HEK293T (cell line): Measurements from ENCODE around the gene KCNJ4.

Experiments
- CTCF ChIA-PET: fragments of 350-600 bp; formaldehyde crosslinking; extraction: SDS; loops from one replicate; lab custom pipeline; 2021; ENCODE audit warnings: antibody characterized with exemption, inconsistent platforms; lab: Yijun Ruan, JAX
- POLR2A ChIA-PET: fragments of 350-600 bp; formaldehyde crosslinking; extraction: SDS; loops from one replicate; lab custom pipeline; 2020; ENCODE audit warnings: antibody characterized with exemption, inconsistent platforms; lab: Yijun Ruan, JAX
- DNase-seq: peaks from one replicate; pipeline ENCODE4 v3.0.0; 2012; ENCODE audit warnings: mixed read lengths; ENCODE audit errors: extremely low spot score
- ARNT ChIP-seq: fragments of 450-650 bp; IDR thresholded peaks from 2 replicates; pipeline ENCODE4 v1.6.1; 2017; ENCODE audit warnings: mild to moderate bottlenecking
- BHLHE40 ChIP-seq: fragments of 450-650 bp; IDR thresholded peaks from 2 replicates; pipeline ENCODE4 v1.6.1; 2016; ENCODE audit warnings: mild to moderate bottlenecking, moderate library complexity, borderline replicate concordance
- CTBP1 ChIP-seq: fragments of 450-650 bp; IDR thresholded peaks from 2 replicates; pipeline ENCODE4 v1.6.1; 2016; ENCODE audit warnings: borderline replicate concordance
- ELF4 ChIP-seq: fragments of 450-650 bp; IDR thresholded peaks from 2 replicates; pipeline ENCODE4 v1.6.1; 2017; ENCODE audit warnings: antibody characterized with exemption
- FOXA1 ChIP-seq: fragments of 450-650 bp; IDR thresholded peaks from 2 replicates; pipeline ENCODE4 v1.6.1; 2016; ENCODE audit warnings: mild to moderate bottlenecking
- FOXK2 ChIP-seq: fragments of 450-650 bp; IDR thresholded peaks from 2 replicates; pipeline ENCODE4 v1.6.1; 2016; ENCODE audit warnings: mild to moderate bottlenecking
- FOXM1 ChIP-seq: fragments of 450-650 bp; IDR thresholded peaks from 2 replicates; pipeline ENCODE4 v1.6.1; 2017; ENCODE audit warnings: mild to moderate bottlenecking, borderline replicate concordance
- HDGF ChIP-seq: fragments of 450-650 bp; IDR thresholded peaks from 2 replicates; pipeline ENCODE4 v1.6.1; 2017; ENCODE audit warnings: antibody characterized with exemption, borderline replicate concordance
- L3MBTL2 ChIP-seq: fragments of 450-650 bp; conservative IDR thresholded peaks from 2 replicates; pipeline ENCODE4 v1.6.1; 2016; ENCODE audit warnings: mild to moderate bottlenecking
- LEF1 ChIP-seq: fragments of 450-650 bp; IDR thresholded peaks from 2 replicates; pipeline ENCODE4 v1.6.1; 2017; ENCODE audit warnings: mild to moderate bottlenecking, borderline replicate concordance
- NFRKB ChIP-seq: fragments of 450-650 bp; IDR thresholded peaks from 2 replicates; pipeline ENCODE4 v1.6.1; 2016; ENCODE audit warnings: mild to moderate bottlenecking, moderate library complexity
- SP1 ChIP-seq: fragments of 450-650 bp; IDR thresholded peaks from 2 replicates; pipeline ENCODE4 v1.6.1; 2017
- SUZ12 ChIP-seq: fragments of 450-650 bp; IDR thresholded peaks from 2 replicates; pipeline ENCODE4 v1.6.1; 2016; ENCODE audit warnings: mild to moderate bottlenecking
- TARDBP ChIP-seq: fragments of 450-650 bp; IDR thresholded peaks from 2 replicates; pipeline ENCODE4 v1.6.1; 2016
- ZNF384 ChIP-seq: fragments of 450-650 bp; IDR thresholded peaks from 2 replicates; pipeline ENCODE4 v1.6.1; 2016
- TF ChIP-seq, protein P1 (sequence below): fragments of 450-650 bp; IDR thresholded peaks from 2 replicates; pipeline ENCODE4 v1.6.1; 2016

The KCNJ4 gene

DNA sequence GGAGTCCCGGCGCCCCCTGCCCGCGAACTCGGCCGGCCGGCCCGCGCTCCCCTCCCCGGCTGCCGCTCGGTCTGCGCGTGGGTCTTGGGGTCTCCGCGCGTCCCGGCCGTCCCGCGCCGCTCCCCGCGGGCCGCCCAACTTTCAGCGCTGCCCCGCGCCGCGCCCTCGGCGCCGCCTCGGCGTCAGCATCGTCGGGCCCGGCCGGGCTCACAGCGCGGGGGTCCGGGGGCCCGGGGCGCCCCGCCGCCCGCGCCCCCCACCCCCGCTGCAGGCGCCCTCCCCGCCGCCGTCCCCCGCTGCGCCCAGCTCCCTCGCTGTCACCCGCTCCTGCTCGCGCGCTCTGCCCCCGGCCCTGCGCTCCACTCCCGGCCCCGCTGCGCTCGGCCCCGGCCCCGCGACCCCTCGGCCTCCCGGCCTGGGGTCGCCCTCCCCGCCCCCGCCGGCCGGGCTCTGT is at the start of gene KCNJ4:
Gene KCNJ4, minus strand, starts transcription at position 124 of the 454 bp plus-strand sequence. CDS start 27,067 bp downstream, outside the sequence.
- ChIA-PET POLR2A (interaction anchor here (1.1 to 1.9 kb wide), 2 partner anchors 12 to 14 kb away, joined by 3 to 6 read pairs; no protein-coding TSS in a partner anchor), CTCF (no interaction called here)
- no peak for DNase-seq
- TF ChIP-seq FOXM1: no peak
- TF ChIP-seq SP1: no peak
- no peak for TF ChIP-seq ZNF384
- TF ChIP-seq, protein P1, sequence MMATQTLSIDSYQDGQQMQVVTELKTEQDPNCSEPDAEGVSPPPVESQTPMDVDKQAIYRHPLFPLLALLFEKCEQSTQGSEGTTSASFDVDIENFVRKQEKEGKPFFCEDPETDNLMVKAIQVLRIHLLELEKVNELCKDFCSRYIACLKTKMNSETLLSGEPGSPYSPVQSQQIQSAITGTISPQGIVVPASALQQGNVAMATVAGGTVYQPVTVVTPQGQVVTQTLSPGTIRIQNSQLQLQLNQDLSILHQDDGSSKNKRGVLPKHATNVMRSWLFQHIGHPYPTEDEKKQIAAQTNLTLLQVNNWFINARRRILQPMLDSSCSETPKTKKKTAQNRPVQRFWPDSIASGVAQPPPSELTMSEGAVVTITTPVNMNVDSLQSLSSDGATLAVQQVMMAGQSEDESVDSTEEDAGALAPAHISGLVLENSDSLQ: no peak
- no peak for TF ChIP-seq ELF4
- no peak for TF ChIP-seq HDGF
- TF ChIP-seq ARNT: no peak
- no peak for TF ChIP-seq FOXA1
- no peak for TF ChIP-seq LEF1
- TF ChIP-seq CTBP1: no peak
- no peak for TF ChIP-seq BHLHE40
- no peak for TF ChIP-seq TARDBP
- no peak for TF ChIP-seq SUZ12
- TF ChIP-seq L3MBTL2: no peak
- no peak for TF ChIP-seq NFRKB
- TF ChIP-seq FOXK2: no peak

DNA sequence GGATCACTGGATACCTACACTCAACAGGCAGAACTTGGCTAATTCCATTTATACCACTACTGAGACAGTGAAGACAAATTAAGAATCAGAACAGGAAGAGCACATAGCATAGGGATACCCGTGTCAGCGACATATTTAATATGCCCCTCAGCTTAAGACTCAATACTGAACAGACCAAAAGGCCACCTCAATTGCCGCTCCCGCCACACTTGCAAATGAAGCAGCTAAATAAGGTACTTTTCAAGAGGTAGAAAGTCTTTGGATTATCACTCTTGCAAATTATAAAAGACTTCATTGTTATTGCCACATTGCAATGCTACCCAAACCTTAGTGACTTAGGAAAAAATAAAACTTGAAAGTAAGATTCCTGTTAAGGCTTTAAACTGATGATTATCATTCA is 48.0 kb upstream of the KCNJ4 start:
- no peak for DNase-seq
- CTCF ChIA-PET: interaction anchor here (1.0 kb wide), 1 partner anchor 27 kb away, joined by 3 read pairs; no protein-coding TSS in a partner anchor
- TF ChIP-seq ARNT (no peak; the same call in 1 of the 2 replicates), NFRKB (no peak), HDGF (no peak), SP1 (no peak), L3MBTL2 (no peak), TARDBP (no peak), FOXM1 (no peak), CTBP1 (no peak), ZNF384 (no peak)
- TF ChIP-seq, protein P1: no peak
- POLR2A ChIA-PET: interaction anchor here (2.0 to 2.7 kb wide), 2 partner anchors 11 to 67 kb away, joined by 6 to 12 read pairs; partner anchors contain the start of gene DMC1

DNA sequence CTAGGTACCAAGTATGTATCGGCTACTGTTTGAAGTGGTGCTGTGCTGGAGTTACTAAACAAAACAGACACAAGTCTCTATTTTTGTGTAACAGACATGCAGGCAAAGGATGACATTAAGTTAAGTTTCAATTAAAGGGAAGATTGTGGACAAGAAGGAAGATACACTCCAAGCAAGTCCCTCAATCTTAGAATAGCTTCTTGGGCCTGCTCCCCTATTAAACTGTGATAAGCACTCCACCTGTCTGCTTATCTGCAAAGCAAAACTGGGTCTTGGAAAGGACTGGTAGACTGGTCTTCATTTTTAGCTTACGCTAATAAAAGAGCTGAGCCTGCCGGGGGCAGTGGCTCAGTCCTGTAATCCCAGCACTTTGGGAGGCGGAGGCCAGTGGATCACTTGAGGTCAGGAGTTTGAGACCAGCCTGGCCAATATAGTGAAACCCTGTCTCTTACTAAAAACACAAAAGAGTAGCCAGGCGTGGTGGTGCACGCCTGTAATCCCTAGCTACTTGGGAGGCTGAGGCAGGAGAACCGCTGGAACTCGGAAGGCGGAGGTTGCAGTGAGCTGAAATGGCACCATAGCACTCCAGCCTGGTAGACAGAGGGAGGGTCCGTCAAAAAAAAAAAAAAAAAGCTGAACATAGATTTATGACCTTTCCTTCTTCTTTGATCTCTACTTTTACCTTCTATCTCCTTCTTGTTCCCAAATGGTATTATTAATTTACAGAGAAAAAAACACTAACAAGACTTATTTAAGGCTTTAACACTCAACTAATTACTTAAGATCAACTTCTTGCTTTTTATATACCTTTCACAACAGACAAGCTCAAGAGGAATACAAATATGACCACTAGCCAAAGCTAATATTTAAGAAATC is 47.0 kb upstream of the KCNJ4 start:
- POLR2A ChIA-PET: interaction anchor here (0.9 to 2.7 kb wide), 6 partner anchors 10 to 68 kb away, joined by 3 to 12 read pairs (median 3); partner anchors contain the start of gene DMC1
- DNase-seq: no peak
- no peak for TF ChIP-seq L3MBTL2
- TF ChIP-seq, protein P1: peak; percentile 60
- TF ChIP-seq HDGF: no peak
- TF ChIP-seq LEF1: no peak
- no peak for TF ChIP-seq FOXA1
- TF ChIP-seq SP1: no peak
- no peak for TF ChIP-seq BHLHE40
- TF ChIP-seq ARNT: no peak
- no peak for TF ChIP-seq FOXK2
- CTCF ChIA-PET: interaction anchor here (0.7 to 1.4 kb wide), 3 partner anchors 11 to 70 kb away, joined by 3 to 4 read pairs (median 3); no protein-coding TSS in a partner anchor

DNA sequence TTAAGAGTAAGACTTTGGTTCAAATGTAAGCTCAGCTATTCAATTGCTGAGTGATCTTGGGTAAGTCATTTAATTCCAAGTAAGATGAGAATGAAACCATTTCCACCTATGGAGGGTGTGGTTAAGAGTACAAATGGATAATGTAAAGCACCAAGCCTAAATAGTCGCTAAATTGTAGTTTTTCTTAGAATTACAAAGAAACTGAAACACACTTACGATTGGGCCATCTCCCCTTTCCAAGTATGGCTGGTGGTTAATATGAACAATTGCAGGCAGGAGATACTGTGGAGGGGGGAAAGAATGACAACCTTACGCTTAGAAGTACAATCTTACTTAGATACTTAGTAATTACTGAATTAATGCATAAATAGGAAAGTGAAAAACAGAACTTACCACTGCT is 42.9 kb upstream of the KCNJ4 start:
- TF ChIP-seq ZNF384 (no peak), TARDBP (no peak), FOXA1 (no peak), FOXM1 (no peak), LEF1 (no peak), L3MBTL2 (no peak), ARNT (no peak), CTBP1 (no peak), SP1 (no peak), BHLHE40 (no peak), HDGF (no peak)
- TF ChIP-seq, protein P1: no peak
- POLR2A ChIA-PET: interaction anchor here (0.7 to 1.4 kb wide), 2 partner anchors 11 to 13 kb away, joined by 3 to 6 read pairs; no protein-coding TSS in a partner anchor
- no peak for DNase-seq
- CTCF ChIA-PET: no interaction called here

DNA sequence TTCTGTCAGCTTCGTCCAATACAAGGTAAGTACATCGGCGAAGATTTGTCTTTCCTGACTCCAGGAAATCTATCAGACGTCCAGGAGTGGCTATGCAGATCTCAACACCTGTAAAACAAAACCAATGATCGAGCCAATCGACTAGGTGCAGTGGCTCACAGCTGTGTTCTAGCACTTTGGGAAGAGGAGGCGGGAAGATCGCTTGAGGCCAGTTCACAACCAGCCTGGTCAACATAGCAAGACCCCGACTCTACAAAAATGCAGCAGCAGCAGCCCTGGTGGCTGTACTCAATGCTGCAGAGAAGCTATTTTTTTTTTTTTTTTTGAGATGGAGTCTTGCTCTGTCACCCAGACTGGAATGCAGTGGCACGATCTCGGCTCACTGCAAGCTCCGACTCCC is 39.9 kb upstream of the KCNJ4 start:
- TF ChIP-seq ZNF384: peak; percentile 79
- TF ChIP-seq HDGF: no peak
- DNase-seq: no peak
- CTCF ChIA-PET: no interaction called here
- POLR2A ChIA-PET: interaction anchor here (0.9 to 1.5 kb wide), 3 partner anchors 9 to 21 kb away, joined by 3 to 9 read pairs (median 3); no protein-coding TSS in a partner anchor
